SK-N-SH (cell line): ENCODE measurements around the gene GIMAP2. TPM values are rescaled to one million over a fixed set of nuclear protein-coding genes. Genes with fewer than 3 reads are reported as not detected.

ENCODE experiments used
- CTCF ChIA-PET: fragments of 300-600, 350-600 bp; formaldehyde crosslinking; extraction: SDS; loops from one replicate; lab custom pipeline; 2021; lab: Yijun Ruan, JAX
- POLR2A ChIA-PET: fragments of 350-600 bp; sonication (Branson Sonifier 250); formaldehyde crosslinking; extraction: SDS; loops from one replicate; lab custom pipeline; 2020; ENCODE audit warnings: antibody characterized with exemption, inconsistent platforms; lab: Yijun Ruan, JAX
- DNase-seq: peaks from one replicate; pipeline ENCODE4 v3.0.0; 2012
- H2AFZ ChIP-seq: fragments of 200-600 bp; sonication (generic); 2 replicates; pipeline ENCODE4 v1.8.1; 2016; ENCODE audit warnings: antibody characterized with exemption, mild to moderate bottlenecking, low read depth
- H3F3A ChIP-seq: fragments of 200-600 bp; sonication (generic); replicated peaks from 2 replicates; pipeline ENCODE3; 2016; ENCODE audit warnings: antibody characterized with exemption, mild to moderate bottlenecking; ENCODE audit not compliant: insufficient read depth
- H3K27ac ChIP-seq, 2 experiments: fragments of 200-500 bp in 1 of 2; fragments of 200-600 bp in 1 of 2; sonication (Bioruptor generic) in 1 of 2; sonication (generic), shearing (Covaris generic) in 1 of 2; 2 replicates each; pipeline versions ENCODE4 v1.5.1 to v1.6.1; 2014 to 2016; ENCODE audit warnings: low read depth in 2 of 2, inconsistent platforms in 1 of 2, low read length in 1 of 2, mild to moderate bottlenecking in 1 of 2, mixed read lengths in 1 of 2
- H3K27me3 ChIP-seq: fragments of 200-600 bp; sonication (generic), shearing (Covaris generic); 2 replicates; pipeline ENCODE4 v1.6.1; 2016; ENCODE audit warnings: mixed run types; ENCODE audit not compliant: insufficient read depth
- H3K36me3 ChIP-seq, 2 experiments: fragments of 200-500 bp in 1 of 2; fragments of 200-600 bp in 1 of 2; sonication (Bioruptor generic) in 1 of 2; sonication (generic) in 1 of 2; replicated peaks in 1 of 2; 2 replicates each; pipeline versions ENCODE3 to v1.5.1; 2014 to 2016; ENCODE audit warnings: low read length in 1 of 2, mild to moderate bottlenecking in 1 of 2; ENCODE audit not compliant: insufficient read depth in 2 of 2, control insufficient read depth in 1 of 2
- H3K4me1 ChIP-seq, 2 experiments: fragments of 200-500 bp in 1 of 2; fragments of 200-600 bp in 1 of 2; sonication (Bioruptor generic) in 1 of 2; sonication (generic), shearing (Covaris generic) in 1 of 2; 2 replicates each; pipeline versions ENCODE4 v1.5.1 to v1.6.1; 2014 to 2016; ENCODE audit warnings: low read depth in 1 of 2, low read length in 1 of 2, mixed run types in 1 of 2; ENCODE audit not compliant: insufficient read depth in 2 of 2, control insufficient read depth in 1 of 2
- H3K4me2 ChIP-seq: fragments of 200-600 bp; sonication (generic), shearing (Covaris generic); 2 replicates; pipeline ENCODE4 v1.6.1; 2017; ENCODE audit warnings: mixed run types
- H3K4me3 ChIP-seq, 2 experiments: fragments of 200-500 bp in 1 of 2; fragments of 200-600 bp in 1 of 2; sonication (Bioruptor generic) in 1 of 2; sonication (generic), shearing (Covaris generic) in 1 of 2; 2 replicates each; pipeline versions ENCODE4 v1.5.1 to v1.8.1; 2014 to 2016; ENCODE audit warnings: low read depth in 2 of 2, inconsistent platforms in 1 of 2, low read length in 1 of 2, mild to moderate bottlenecking in 1 of 2, mixed read lengths in 1 of 2, moderate library complexity in 1 of 2
- H3K79me2 ChIP-seq: fragments of 200-600 bp; sonication (generic); 2 replicates; pipeline ENCODE4 v1.8.1; 2017; ENCODE audit warnings: mild to moderate bottlenecking; ENCODE audit not compliant: insufficient read depth
- H3K9ac ChIP-seq: fragments of 200-600 bp; sonication (generic); 2 replicates; pipeline ENCODE4 v1.6.1; 2017; ENCODE audit warnings: mixed run types
- H3K9me2 ChIP-seq: fragments of 200-600 bp; sonication (generic); 2 replicates; pipeline ENCODE4 v1.6.1; 2017; ENCODE audit warnings: mixed run types
- H3K9me3 ChIP-seq: fragments of 200-600 bp; sonication (generic); 2 replicates; pipeline ENCODE4 v1.6.1; 2017; ENCODE audit warnings: mixed run types, mild to moderate bottlenecking, moderate library complexity
- H4K20me1 ChIP-seq: fragments of 200-600 bp; sonication (generic); 2 replicates; pipeline ENCODE4 v1.6.1; 2017; ENCODE audit warnings: mild to moderate bottlenecking, mixed run types; ENCODE audit not compliant: insufficient read depth
- FOSL2 ChIP-seq: IDR thresholded peaks from 2 replicates; pipeline ENCODE4 v1.4.0; 2012; ENCODE audit warnings: low read depth, mild to moderate bottlenecking, moderate library complexity, borderline replicate concordance
- POLR2AphosphoS5 ChIP-seq: IDR thresholded peaks from 2 replicates; pipeline ENCODE4 v1.6.1; 2012; ENCODE audit warnings: low read depth, low read length
- RCOR1 ChIP-seq: fragments of 150-350 bp; IDR thresholded peaks from 2 replicates; pipeline ENCODE4 v1.6.1; 2017; ENCODE audit warnings: antibody characterized with exemption, low read length
- REST ChIP-seq: IDR thresholded peaks from 2 replicates; pipeline ENCODE4 v1.6.1; 2012; ENCODE audit warnings: mild to moderate bottlenecking, low read depth, low read length, moderate library complexity
- SMC3 ChIP-seq: IDR thresholded peaks from 2 replicates; pipeline ENCODE4 v1.6.1; 2012; ENCODE audit warnings: low read depth, low read length, improper control_type of control experiment
- TAF1 ChIP-seq: IDR thresholded peaks from 2 replicates; pipeline ENCODE4 v1.6.1; 2012; ENCODE audit warnings: low read depth, mild to moderate bottlenecking, low read length, moderate library complexity, borderline replicate concordance
- USF2 ChIP-seq: fragments of 150-350 bp; IDR thresholded peaks from 2 replicates; pipeline ENCODE4 v1.6.1; 2017; ENCODE audit warnings: antibody characterized with exemption, low read length, low read depth, borderline replicate concordance
- ZBTB33 ChIP-seq: IDR thresholded peaks from 2 replicates; pipeline ENCODE4 v1.4.0; 2012; ENCODE audit warnings: low read depth, borderline replicate concordance
- WGBS: methylation state at CpG from one replicate; pipeline ENCODE4 v1.1.6; 2017; ENCODE audit warnings: low lambda C conversion rate; 5-methylcytosine and 5-hydroxymethylcytosine counted together
- polyA plus RNA-seq, 3 experiments: library from polyadenylated mRNA; depleted of rRNA; stranded (reverse); fragments of >200 nt; gene quantifications; 2 replicates each; pipeline ENCODE4 v1.2.3, GENCODE V29; 2012

GIMAP2 gene
- polyA plus RNA-seq, 1 of the 3 experiments (the other 2 are of a cell fraction) = 4.1 TPM

GRCh38 chr7:150735596-150736358 is 50.3 kb downstream of the GIMAP2 start:
- Histone ChIP-seq H3K4me2 (no peak overlapping the region), H3K4me1 (peaks cover 0 to 2% of the 10 kb centered on the region in 2 experiments; a peak in 1 of 4 replicates), H3K9ac (no peak overlapping the region), H3F3A (no peaks in the 10 kb centered on the region), H3K27me3 (no peaks in the 10 kb centered on the region; the same call in 1 of the 2 replicates), H3K27ac (no peak overlapping the region), H3K79me2 (no peaks in the 10 kb centered on the region), H3K4me3 (no peak overlapping the region)
- 6% methylated on average over 3 of the region's 3 CpGs for WGBS
- DNase-seq = no peak
- TF ChIP-seq FOSL2 = no peak
- TF ChIP-seq ZBTB33 = no peak
- TF ChIP-seq POLR2AphosphoS5 = no peak
- TF ChIP-seq USF2 = no peak
- TF ChIP-seq TAF1 = no peak
- no peak for TF ChIP-seq RCOR1
- TF ChIP-seq, all 33 proteins: peak for 0
- H3K9me3 ChIP-seq = no peaks in the 10 kb centered on the region
- H4K20me1 ChIP-seq = no peaks in the 10 kb centered on the region
- no peak overlapping the region for H2AFZ ChIP-seq
- H3K9me2 ChIP-seq = no peaks in the 10 kb centered on the region
- CTCF ChIA-PET = no interaction called here
- no peaks in the 10 kb centered on the region for H3K36me3 ChIP-seq
- POLR2A ChIA-PET = no interaction called here

- H3K9me3 ChIP-seq = no peaks in the 10 kb centered on the region
- H3K27ac ChIP-seq = no peak overlapping the region
- POLR2A ChIA-PET = no interaction called here
- no peak overlapping the region for H2AFZ ChIP-seq
- no peaks in the 10 kb centered on the region for H3K36me3 ChIP-seq
- no peak overlapping the region for H3K4me3 ChIP-seq
- peaks cover 0 to 2% of the 10 kb centered on the region in 2 experiments; a peak in 1 of 4 replicates for H3K4me1 ChIP-seq
- no peak overlapping the region for H3K9ac ChIP-seq
- no peak overlapping the region; the same call in 1 of the 2 replicates for H3K4me2 ChIP-seq
- H3K27me3 ChIP-seq = no peaks in the 10 kb centered on the region; the same call in 1 of the 2 replicates
- CTCF ChIA-PET = interaction anchor here (2.3 kb wide), 1 partner anchor 20 kb away, joined by 5 read pairs; no protein-coding TSS in a partner anchor
- no peaks in the 10 kb centered on the region for H3K79me2 ChIP-seq
- WGBS = 21% methylated on average over 4 of the region's 4 CpGs
- DNase-seq = no peak
- no peaks in the 10 kb centered on the region for H3F3A ChIP-seq
- H4K20me1 ChIP-seq = no peaks in the 10 kb centered on the region
- H3K9me2 ChIP-seq = no peaks in the 10 kb centered on the region
- TF ChIP-seq SMC3 = no peak
- TF ChIP-seq REST = no peak
Observed at GRCh38 chr7:150736864-150737263, 51.4 kb downstream of the GIMAP2 start.
